HG02642 (cell line): ENCODE data around the gene SFI1.

Experiments
- ATAC-seq: cut with Tn5 transposase; IDR thresholded peaks from one replicate; pipeline ENCODE4 v1.9.1; 2021; ENCODE audit warnings: mild to moderate bottlenecking; ENCODE audit not compliant: unreplicated experiment, poor library complexity

The SFI1 gene

DNA sequence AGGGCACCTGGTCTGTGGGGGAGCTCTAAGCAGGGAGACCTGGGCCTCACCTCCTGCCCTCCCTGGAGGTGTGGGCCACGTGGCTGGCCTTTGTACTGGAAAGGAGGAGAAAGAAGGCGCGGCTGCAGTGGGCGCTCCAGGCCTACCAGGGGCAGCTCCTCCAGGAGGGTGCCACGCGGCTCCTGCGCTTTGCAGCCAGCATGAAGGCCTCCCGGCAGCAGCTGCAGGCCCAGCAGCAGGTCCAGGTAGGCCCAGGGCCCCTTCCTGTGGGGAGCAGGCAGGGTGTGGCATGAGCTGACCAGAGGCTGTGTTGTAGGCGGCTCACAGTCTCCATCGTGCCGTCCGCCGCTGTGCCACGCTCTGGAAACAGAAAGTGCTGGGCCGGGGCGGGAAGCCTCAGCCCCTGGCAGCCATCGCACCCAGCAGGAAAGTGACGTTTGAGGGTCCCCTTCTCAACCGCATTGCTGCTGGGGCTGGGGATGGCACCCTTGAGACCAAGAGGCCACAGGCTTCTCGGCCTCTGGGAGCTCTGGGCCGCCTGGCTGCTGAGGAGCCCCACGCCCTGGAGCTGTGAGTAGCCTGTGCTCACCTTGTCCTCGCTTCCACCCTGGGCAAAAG lies 117.1 kb downstream of the SFI1 start:
- no peak for ATAC-seq

DNA sequence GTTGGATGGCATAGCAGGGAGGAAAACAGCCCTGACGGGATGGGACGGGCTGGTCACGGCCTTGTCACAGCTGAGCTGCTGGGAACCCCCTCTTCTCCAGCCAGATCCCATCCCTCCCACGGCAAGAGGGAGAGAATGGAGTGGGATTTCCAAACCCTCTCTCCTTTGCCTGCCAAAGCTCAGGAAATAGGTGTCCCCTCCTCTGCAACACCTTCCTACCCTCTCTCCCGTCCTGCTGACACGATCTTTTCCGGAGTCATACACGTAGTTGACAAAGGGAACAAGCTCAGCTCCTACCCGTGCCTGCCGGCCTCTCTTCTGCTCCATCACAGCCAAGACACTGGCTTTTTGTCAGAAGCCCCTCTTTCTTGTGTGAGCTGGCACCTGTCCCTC lies 117.6 kb downstream of the SFI1 start:
- ATAC-seq: no peak

DNA sequence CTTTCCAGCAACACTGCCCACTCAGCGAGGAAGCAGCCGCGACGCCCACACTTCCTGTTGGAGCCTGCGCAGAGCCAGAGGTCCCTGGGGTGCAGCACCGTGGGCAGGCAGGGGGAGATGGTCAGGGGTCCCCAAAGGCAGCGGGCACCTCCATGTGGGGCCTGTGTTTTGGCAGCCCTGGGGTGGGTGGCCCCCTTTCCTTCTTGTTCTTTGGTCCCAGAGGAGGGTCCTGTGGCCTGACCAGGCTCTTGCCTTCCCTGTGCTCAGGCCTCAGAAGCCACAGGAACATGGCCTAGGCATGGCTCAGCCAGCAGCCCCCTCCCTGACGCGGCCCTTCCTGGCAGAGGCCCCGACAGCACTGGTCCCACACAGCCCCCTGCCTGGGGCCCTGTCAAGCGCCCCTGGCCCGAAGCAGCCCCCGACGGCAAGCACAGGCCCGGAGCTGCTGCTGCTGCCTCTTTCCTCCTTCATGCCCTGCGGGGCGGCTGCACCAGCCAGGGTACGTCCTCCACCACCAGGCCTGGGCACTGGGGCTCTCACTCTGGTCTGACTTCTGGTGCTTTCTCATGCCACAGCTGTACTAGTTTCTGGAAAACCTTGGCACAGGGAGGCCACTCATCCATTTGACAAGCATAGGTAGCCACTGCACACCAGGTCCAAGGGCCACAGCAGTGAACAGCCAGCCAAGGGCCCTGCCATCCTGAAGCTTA lies 118.6 kb downstream of the SFI1 start:
- ATAC-seq: no peak

DNA sequence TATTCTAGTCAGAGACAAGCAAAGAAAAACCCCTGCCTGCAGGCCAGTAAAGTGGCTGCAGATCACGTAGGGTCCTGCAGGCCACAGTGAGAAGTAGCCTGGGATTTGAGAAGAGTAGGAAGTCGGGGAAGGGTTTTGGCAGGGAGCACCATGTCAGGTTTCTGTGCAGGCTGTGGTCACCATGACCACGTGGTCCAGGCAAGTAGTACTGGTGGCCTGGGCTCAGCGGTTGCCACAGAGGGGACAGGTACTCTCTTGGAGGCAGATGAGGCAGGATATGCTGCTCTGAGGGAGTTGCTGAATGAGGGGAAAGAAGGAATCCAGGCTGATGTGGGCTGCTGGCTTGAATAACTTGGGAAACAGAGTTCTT lies 119.1 kb downstream of the SFI1 start:
- no peak for ATAC-seq

DNA sequence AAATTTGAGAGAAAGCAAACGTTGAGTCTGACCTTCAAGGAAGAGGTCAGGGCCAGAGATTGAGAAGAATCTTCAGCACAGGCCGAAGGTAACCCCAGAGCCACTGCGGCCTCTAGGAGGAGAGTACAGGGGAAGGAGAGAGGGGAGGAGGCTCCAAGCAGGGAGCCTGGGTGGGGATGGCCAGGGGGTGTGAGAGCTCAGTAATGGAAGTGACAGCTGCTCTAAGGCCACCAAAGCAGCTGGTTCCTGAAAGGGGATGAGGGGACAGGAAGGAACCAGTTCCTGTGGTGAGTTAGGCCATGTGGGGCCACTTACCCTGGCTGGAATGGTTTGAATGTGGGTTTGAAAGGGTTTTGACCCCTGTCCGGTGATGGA lies 119.6 kb downstream of the SFI1 start:
- peak; percentile 11 for ATAC-seq

DNA sequence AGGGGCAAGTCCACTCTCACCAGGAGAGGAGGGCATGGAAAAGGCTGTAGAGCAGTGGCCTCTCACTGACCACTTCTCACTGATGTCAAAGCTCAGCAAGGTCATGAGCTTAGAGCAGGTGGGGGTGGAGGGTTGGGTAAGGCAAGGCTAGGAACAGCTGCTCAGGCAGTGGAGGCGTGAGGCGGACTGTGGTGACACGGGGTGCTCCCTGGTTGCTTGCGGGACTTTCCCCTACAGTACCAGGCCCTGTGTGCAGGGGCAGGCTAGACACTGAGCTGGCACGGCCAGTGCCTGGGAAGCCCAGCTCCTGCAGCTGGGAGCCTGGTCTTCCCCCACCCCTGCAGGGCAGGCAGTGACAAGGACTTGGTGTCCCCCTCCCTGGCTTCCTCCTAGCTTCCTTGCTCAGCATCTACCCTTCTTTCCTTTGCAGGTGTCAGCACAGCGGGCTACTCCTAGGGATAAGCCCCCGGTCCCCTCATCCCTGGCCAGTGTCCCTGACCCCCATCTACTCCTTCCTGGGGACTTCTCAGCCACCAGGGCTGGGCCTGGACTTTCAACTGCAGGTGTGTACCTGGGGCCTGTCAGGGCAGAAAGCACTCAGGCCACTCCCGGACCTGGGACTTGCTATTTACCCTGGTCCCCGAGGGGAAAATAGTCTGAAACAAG lies 120.1 kb downstream of the SFI1 start:
- ATAC-seq: peak; percentile 59

DNA sequence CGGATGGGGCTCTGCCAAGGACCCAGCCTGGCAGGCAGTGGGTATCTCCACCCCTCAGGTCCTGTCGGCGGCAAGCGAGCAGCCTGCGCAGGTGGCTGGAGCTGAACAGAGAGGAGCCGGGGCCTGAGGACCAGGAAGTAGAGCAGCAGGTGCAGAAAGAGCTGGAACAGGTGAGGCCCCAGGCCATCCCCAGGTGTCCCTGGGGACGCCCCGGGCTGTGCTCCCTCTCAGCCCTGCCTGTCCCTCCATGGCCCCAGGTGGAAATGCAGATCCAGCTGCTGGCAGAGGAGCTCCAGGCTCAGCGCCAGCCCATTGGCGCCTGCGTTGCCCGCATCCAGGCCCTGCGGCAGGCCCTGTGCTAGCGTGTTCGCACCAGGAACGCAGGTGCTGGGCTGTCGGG lies 121.7 kb downstream of the SFI1 start:
- no peak for ATAC-seq

DNA sequence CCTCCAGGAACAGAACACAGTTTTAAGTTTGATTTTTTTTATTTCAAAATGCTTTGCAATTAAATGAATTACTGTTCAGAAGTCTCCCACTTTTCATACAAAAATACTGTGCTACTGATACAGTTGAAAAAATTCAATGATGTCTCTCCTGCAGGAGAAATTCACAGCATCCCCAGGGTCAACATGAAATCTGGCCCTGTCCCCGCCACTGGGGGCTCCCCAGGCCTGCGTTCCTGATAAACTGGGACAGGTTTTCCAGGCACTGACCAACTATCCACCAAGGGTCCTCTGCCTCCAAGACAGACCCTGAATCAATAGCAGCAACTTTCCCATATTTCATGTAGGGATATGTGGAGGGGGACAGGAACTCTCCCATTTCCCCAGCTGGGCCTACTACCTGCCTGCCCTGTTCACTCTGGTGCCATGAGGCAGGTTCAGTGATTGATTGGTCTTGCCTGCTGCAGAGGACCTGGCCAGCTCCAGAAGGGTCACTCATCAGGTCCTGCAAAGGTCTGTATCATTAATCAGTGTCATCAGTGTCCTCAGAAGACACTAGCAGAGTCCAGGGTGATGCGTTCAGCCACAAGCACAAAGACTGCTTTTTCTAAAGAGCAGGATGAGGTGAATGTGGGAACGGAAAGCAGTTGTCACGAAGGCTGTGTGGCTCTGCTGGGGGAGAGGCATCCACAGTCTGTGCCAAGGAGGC lies 122.3 kb downstream of the SFI1 start:
- no peak for ATAC-seq

DNA sequence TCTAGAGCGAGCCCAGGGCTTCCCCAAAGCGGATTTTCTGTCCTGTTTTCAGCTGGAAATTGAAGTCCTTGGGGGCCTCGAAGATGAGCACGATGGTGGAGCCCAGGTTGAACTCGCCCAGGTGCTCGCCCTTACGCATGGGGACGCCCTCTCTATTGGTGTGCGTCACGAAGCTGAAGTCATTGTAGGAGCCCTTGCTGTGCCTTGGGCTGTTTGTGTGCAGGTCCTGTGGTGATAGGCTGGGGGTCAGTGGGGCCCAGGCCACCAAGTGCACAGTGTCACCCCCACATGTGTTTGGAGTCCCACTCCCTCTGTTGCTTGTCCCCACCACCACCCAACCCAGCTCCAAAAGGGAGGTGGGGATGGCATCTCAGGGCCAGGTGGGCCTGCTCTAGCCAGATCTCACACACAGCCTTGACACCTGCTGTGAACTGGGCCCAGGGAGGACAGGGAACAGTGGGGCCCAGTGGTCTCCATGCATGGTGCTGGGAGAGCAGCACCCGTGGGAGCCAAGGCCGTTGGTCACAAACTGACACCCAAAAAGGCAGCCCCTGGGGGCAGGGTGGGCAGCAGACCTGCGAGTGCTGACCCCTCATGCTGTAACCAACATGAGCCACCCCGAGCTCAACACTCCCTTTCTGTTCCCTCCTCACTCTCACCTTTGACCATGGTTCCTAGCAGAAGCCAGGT lies 123.4 kb downstream of the SFI1 start:
- ATAC-seq: no peak

DNA sequence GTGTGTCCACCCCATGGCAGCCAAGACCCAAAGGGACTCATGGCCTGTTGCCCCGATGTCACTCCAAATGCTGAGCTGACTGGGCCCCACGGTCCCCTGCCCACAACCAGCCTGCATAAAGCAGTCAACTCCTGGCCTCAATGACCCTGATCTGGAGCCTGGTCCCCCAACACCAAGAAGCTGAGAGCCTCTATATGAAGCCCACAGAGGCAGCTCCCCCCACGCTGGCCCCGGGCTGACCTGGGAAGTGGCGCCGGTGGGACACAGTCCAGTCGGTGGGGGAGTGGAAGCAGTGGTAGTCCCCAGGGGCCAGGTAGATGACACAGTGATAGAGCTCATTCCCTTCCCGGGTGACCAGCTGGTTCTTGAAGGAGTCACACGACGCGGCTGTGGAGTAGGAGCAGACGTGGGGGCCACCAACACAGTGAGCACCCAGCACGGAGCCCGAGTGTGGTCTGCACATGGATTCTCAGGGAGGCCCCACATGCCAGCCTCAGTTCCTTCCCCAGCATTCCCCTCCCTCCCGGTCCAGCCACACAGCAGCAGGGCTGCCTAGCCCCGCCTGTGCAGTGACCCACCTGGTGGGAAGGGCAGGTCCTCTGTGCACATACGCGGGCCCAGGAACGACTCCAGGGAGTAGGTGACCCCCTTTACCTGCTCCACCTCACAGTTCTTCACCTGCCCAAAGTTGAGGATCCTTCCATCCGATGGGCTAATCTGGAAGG lies 124.6 kb downstream of the SFI1 start:
- ATAC-seq: no peak

DNA sequence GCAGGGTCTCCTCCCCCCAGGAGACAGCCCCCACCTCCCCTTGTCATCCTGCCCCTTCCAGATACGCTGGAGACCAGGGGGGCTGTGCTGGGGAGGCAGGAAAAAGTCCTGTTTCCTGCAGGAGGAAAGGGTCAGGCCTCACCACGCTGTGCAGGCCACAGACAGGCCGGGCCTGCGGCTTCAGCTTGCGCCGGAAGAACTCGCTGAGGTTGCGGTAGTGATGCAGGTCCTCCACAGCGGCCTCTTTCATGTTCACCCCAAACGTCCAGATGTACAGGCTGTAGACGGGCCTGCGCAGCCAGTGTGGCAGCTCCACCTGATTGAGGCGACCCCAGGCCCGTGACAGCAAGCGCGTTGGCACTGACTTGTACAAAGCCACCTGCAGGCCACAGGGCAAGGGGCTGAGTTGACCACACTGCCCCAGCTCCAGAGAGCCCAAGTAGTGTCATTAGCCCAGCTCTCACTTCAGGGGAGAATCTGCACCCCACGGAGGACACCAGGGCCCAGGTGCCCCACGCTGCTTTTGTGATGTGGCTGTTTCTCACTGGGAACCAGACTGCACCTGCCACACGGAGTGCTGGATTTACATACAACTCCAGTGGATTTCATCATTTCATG lies 125.3 kb downstream of the SFI1 start:
- no peak for ATAC-seq

DNA sequence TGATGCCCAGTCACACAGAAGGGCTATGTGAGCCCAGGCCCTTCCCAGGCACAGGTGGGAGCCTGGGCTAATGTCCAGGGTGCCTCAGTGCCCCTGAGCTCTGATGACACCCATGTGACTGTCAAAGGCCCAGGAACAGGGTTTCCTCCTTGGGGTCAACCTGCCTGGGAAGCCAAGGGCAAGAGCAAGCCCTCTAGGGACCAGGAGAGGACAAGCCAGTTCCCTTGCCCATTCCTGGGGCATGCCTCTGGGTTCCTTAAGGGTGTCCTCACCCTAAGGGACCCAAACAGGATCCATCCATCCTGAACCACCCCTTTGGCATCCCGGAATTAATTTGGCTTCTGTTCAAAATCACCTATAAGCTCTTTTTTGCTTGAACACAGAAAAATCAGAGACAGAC lies 126.6 kb downstream of the SFI1 start:
- no peak for ATAC-seq

DNA sequence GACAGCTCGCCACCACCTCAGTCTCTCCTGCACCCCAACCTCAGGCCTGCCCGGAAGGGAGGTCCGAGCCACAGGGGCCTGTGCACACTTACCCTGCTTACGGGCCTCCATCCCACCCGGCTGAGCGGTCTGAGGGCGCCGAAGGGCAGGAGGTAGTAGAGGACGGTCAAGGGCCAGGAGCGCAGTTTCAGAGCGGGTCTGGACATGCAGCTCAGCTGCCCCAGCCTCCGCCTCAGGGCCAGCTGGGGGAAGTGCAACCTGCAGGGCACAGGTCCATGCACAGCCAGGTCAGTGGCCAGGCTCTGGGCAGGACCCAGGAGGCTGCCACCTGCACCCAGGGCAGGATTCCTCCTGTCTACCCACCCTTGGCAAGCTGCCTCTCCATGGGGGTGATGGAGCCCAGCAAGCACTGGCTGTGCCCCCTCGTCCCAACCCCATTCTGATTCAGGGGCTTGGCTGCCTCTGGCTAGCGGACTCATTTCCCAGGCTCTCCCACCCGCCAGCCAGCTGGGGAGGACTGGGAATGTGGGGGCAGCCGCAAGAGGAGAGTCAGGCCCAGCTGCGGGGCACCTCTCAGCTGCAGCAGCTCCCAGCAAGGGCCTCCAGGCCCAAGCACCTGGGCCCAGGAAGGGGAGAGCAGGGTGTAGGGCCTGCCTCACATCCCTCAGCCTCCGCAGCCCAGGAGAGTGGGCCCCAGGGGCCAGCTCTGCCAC lies 127.4 kb downstream of the SFI1 start:
- no peak for ATAC-seq

DNA sequence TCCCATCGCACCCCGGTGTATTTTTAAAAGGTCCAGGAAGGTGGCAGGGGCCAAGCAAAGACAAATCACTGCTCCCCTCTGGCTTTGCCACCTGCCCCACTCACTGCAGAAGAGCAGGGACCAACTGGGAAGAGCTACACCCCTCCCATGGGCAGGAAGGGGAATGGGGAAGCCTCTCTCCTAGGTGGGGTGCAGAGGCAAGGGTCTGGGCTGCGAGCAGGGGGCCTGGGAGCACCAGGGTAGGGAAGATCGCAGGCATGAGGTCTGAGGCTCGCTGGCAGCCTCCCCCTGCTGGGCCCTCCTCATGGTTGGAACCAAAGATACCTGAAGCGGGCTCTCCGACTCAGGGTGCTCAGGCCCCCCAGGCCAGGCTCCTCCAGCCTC lies 128.9 kb downstream of the SFI1 start:
- ATAC-seq: no peak

DNA sequence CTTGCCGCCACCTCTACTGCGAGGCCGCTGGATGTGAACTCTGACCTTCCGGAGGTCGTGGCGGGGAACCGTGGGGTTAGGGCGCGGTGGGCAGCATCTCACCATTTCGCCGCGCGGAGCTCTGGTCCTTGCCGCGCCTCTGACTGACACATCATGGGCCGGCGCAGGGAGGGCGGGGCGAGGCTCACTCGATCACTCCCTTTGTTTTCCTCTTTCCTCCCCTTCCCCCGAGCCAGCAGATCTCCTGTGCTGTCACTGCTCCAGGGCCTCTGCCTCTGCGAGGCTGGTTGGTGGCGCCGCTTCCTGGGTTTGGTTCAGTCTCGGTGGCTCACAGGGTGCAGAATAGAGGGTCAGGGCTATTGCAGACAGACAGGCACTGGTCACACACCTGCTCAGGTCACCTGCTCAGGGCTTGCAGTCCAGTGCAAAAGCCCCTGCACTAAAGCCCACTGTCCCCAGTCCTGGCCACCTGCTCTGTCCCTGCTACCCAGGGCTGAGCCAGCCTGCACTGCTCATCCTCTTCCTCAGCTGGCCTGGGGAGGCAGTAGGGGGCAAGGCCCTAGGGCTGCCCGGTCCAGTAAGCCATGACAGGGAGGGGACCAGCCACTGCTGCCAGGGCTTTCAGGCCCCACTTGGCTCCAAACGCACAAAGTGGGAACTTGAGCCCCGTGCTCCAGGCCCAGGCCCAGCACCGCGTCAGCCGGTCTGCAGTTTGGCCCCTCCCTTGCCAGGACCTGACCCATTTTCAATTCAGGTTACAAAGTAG lies 129.5 kb downstream of the SFI1 start:
- no peak for ATAC-seq

DNA sequence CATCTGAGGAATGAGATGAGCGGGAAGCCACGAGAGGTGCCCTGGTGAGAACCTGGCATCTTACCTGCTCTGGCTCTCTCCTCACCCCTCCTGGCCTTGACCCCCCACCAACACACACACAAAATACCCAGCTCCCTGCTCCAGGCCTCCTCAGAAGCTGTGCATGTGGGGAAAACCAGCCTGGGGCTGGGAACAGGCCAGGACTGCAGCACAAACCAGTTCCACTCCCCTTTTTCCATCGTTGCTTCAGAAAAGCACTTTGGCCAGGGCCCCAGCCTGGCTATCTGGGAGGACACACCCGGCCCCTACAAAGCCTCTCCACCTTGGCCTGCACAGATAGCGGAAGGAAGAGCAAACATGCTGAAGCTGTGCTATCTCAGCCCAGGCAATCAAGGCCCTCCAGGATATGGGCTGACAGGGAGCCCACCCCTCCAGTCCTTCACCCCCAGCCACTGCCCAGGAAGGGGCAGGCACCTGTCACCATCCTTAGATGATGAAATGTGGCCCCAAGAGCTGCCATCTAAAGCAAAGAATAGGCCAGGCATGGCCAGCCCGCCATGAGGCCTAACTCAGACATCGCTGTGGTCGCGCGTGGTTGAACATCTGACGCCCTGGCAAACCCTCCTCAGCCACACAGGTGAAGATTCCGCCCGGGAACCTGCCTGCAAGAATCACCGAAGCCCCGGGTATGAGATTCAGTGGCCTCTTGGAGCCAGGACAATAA lies 130.3 kb downstream of the SFI1 start:
- ATAC-seq: no peak

DNA sequence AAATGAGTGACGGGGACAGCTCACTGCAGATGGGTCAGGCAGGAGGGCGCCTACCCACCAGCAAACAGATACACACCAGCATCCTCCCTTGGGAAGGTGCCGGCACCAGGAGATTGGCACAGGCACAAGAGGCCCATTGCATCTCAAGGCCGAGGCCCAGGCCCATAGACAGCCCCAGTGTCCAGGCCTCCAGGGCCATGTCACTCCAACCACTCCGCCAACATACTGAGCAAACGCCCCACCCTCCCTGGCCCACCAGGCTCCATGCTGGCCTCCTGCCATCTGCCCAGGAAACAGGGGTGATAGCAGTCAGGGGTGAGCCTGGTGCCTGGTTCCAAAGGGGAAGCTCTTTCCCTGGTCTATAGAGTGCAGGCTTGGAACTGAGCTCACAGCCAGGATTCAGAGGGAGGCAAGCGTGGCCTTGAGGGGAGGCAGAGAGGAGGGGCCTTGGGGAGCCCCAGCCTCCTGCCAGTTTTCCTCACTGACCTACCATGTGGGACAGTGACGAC lies 130.9 kb downstream of the SFI1 start:
- ATAC-seq: no peak

DNA sequence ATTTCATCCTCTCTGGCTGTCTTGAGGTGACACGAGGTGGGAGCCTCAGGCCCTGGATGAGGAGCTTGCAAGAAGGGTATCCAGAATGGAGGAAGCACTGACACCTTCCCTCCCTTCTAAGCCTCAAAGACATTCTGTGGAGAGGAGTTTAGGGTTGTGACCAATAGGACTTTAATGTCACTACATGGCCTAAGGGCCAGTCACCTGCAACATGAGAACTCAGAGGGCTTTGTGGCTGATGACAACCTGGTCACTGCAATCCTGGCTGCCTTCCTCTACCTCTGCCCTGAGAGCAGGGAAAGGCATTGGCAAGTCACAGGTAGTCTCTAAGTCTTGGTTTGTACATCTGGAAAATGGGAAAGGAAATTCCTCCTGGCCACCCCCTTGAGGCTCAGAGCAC lies 132.0 kb downstream of the SFI1 start:
- no peak for ATAC-seq
